Activated CD8-positive, alpha-beta T cell treated with anti-CD3 and anti-CD28 coated beads for 36 hours (primary cell): ENCODE measurements around the gene NPSR1. TPM values are rescaled to one million over a fixed set of nuclear protein-coding genes. Genes with fewer than 3 reads are reported as not detected.
"Not testable (repeated sequence)": the region's sequence is repeated elsewhere in the genome, so short reads cannot be mapped to it uniquely, and the experiment has no call there.

Experiments
- ATAC-seq: fragments of 200-7000 bp; cut with Tn5 transposase; one replicate; pipeline ENCODE4 v1.10.0; 2021; ENCODE audit warnings: mild to moderate bottlenecking, moderate library complexity
- CTCF ChIA-PET: fragments of 350-600 bp; sonication (Branson Sonifier 250); formaldehyde crosslinking; loops from one replicate; lab custom pipeline; 2021; ENCODE audit warnings: antibody characterized with exemption; lab: Charles Lee
- POLR2A ChIA-PET: fragments of 350-600 bp; sonication (Branson Sonifier 250); formaldehyde crosslinking; loops from one replicate; lab custom pipeline; 2021; ENCODE audit warnings: antibody characterized with exemption; lab: Charles Lee
- DNase-seq: peaks from one replicate; pipeline ENCODE4 v3.0.0-alpha.2; 2020
- H3K27ac Mint-ChIP-seq: one replicate; pipeline ENCODE4 v1.8.0; 2021; ENCODE audit warnings: mild to moderate bottlenecking, mixed read lengths
- H3K27me3 Mint-ChIP-seq: one replicate; pipeline ENCODE4 v1.8.0; 2021; ENCODE audit warnings: mixed read lengths
- H3K36me3 Mint-ChIP-seq: one replicate; pipeline ENCODE4 v1.8.0; 2021; ENCODE audit warnings: low read depth, mixed read lengths
- H3K4me1 Mint-ChIP-seq: one replicate; pipeline ENCODE4 v1.8.0; 2021; ENCODE audit warnings: low read depth, mixed read lengths
- H3K4me3 Mint-ChIP-seq: one replicate; pipeline ENCODE4 v1.8.0; 2021; ENCODE audit warnings: mild to moderate bottlenecking, moderate library complexity, mixed read lengths
- H3K9me3 Mint-ChIP-seq: one replicate; pipeline ENCODE4 v1.8.0; 2021; ENCODE audit warnings: mixed read lengths
- CTCF ChIP-seq: fragments of 200-600 bp; IDR thresholded peaks from one replicate; pipeline ENCODE4 v1.8.0; 2022; ENCODE audit warnings: antibody characterized with exemption, mild to moderate bottlenecking
- intact Hi-C: fragments of 100-400 bp; cut with micrococcal nuclease; formaldehyde crosslinking; loops from one replicate; pipeline ENCODE4 v1.10.0; 2022
- total RNA-seq, 2 experiments: library from RNA; stranded (reverse); gene quantifications; one replicate each; pipeline ENCODE4 v1.2.3, GENCODE V29; 2021

NPSR1 gene
- total RNA-seq, 2 experiments from 2014 or later, result not detected

GRCh38 chr7:34848670-34849069, 190.7 kb downstream of the NPSR1 start:
- DNase-seq (peak; percentile 23), ATAC-seq (peak; percentile 39)
- H3K27me3 Mint-ChIP-seq, result peaks cover 11% of the 10 kb centered on the region
- H3K27ac Mint-ChIP-seq, result no peak overlapping the region
- intact Hi-C loops, result no loop called here
- H3K4me3 Mint-ChIP-seq, result no peak overlapping the region
- H3K36me3 Mint-ChIP-seq, result no peaks in the 10 kb centered on the region
- no peaks in the 10 kb centered on the region for H3K9me3 Mint-ChIP-seq
- ChIA-PET CTCF (no interaction called here), POLR2A (no interaction called here)
- no peak for TF ChIP-seq CTCF
- H3K4me1 Mint-ChIP-seq, result peaks cover 5% of the 10 kb centered on the region

- POLR2A ChIA-PET, result no interaction called here
- ATAC-seq (no peak), DNase-seq (no peak)
- Mint-ChIP-seq H3K36me3 (no peaks in the 10 kb centered on the region), H3K9me3 (no peaks in the 10 kb centered on the region), H3K27me3 (peaks cover 11% of the 10 kb centered on the region), H3K4me3 (no peak overlapping the region), H3K4me1 (peaks cover 5% of the 10 kb centered on the region), H3K27ac (no peak overlapping the region)
- intact Hi-C loops, result no loop called here
- CTCF ChIA-PET, result no interaction called here
- TF ChIP-seq CTCF, result no peak
These were observed 191.3 kb downstream of the NPSR1 start for GRCh38 chr7:34849163-34849960.

GRCh38 chr7:34849986-34850385, 192.0 kb downstream of the NPSR1 start:
- Mint-ChIP-seq H3K36me3 (no peaks in the 10 kb centered on the region), H3K27ac (no peak overlapping the region), H3K9me3 (no peaks in the 10 kb centered on the region), H3K4me1 (peaks cover 5% of the 10 kb centered on the region), H3K27me3 (peaks cover 11% of the 10 kb centered on the region), H3K4me3 (no peak overlapping the region)
- ChIA-PET CTCF (no interaction called here), POLR2A (no interaction called here)
- ATAC-seq, result no peak
- TF ChIP-seq CTCF, result no peak
- no peak for DNase-seq
- intact Hi-C loops, result no loop called here

- TF ChIP-seq CTCF, result no peak
- no peak for DNase-seq
- H3K27ac Mint-ChIP-seq, result no peak overlapping the region
- no peaks in the 10 kb centered on the region for H3K36me3 Mint-ChIP-seq
- H3K27me3 Mint-ChIP-seq, result peaks cover 11% of the 10 kb centered on the region
- CTCF ChIA-PET, result no interaction called here
- POLR2A ChIA-PET, result no interaction called here
- no peak overlapping the region for H3K4me3 Mint-ChIP-seq
- H3K4me1 Mint-ChIP-seq, result no peaks in the 10 kb centered on the region
- ATAC-seq, result no peak
- H3K9me3 Mint-ChIP-seq, result no peaks in the 10 kb centered on the region
- intact Hi-C loops, result no loop called here
These were observed 192.7 kb downstream of the NPSR1 start for GRCh38 chr7:34850681-34851080.

GRCh38 chr7:34851431-34851830, 193.4 kb downstream of the NPSR1 start:
- no peaks in the 10 kb centered on the region for H3K4me1 Mint-ChIP-seq
- DNase-seq, result no peak
- H3K9me3 Mint-ChIP-seq, result no peaks in the 10 kb centered on the region
- no peaks in the 10 kb centered on the region for H3K36me3 Mint-ChIP-seq
- intact Hi-C loops, result no loop called here
- POLR2A ChIA-PET, result no interaction called here
- no peak overlapping the region for H3K27ac Mint-ChIP-seq
- no peak for ATAC-seq
- H3K27me3 Mint-ChIP-seq, result peaks cover 11% of the 10 kb centered on the region
- CTCF ChIA-PET, result no interaction called here
- no peak for TF ChIP-seq CTCF
- H3K4me3 Mint-ChIP-seq, result no peak overlapping the region

GRCh38 chr7:34858444-34858843, 200.4 kb downstream of the NPSR1 start:
- H3K27me3 Mint-ChIP-seq, result peaks cover 21% of the 10 kb centered on the region

GRCh38 chr7:34859281-34859680, 201.3 kb downstream of the NPSR1 start:
- H3K4me3 Mint-ChIP-seq, H3K36me3 Mint-ChIP-seq, intact Hi-C loops, H3K9me3 Mint-ChIP-seq, H3K27ac Mint-ChIP-seq, DNase-seq, POLR2A ChIA-PET, H3K4me1 Mint-ChIP-seq, CTCF ChIA-PET, ATAC-seq: not testable (repeated sequence)
- peaks cover 21% of the 10 kb centered on the region for H3K27me3 Mint-ChIP-seq

More at GRCh38 chr7:34858444-34858843, 200.4 kb downstream of the NPSR1 start:
- H3K4me1 Mint-ChIP-seq, H3K36me3 Mint-ChIP-seq, POLR2A ChIA-PET, intact Hi-C loops, DNase-seq, ATAC-seq, H3K9me3 Mint-ChIP-seq, CTCF ChIA-PET, H3K4me3 Mint-ChIP-seq, H3K27ac Mint-ChIP-seq: not testable (repeated sequence)
